Neutrophil (primary cell): ENCODE data around the gene SETD2.
"Not testable (repeated sequence)": the region's sequence is repeated elsewhere in the genome, so short reads cannot be mapped to it uniquely, and the experiment has no call there.

ENCODE experiments used
- H3K27ac ChIP-seq: fragments of 200-600 bp; sonication (generic); 2 replicates; pipeline ENCODE4 v1.5.1; 2016; ENCODE audit warnings: mild to moderate bottlenecking, moderate library complexity
- H3K27me3 ChIP-seq: fragments of 200-600 bp; sonication (generic); 2 replicates; pipeline ENCODE4 v1.6.0; 2016; ENCODE audit warnings: mild to moderate bottlenecking
- H3K36me3 ChIP-seq: fragments of 200-600 bp; sonication (generic); 2 replicates; pipeline ENCODE4 v1.5.1; 2017
- H3K4me1 ChIP-seq, 2 experiments: fragments of 200-600 bp in 1 of 2; sonication (generic) in 1 of 2; 1 replicate in 1 of 2; 2 replicates in 1 of 2; pipeline versions ENCODE4 v1.5.1 to v1.6.1; 2013 to 2016; ENCODE audit warnings: low read depth in 1 of 2, low read length in 1 of 2, mild to moderate bottlenecking in 1 of 2, moderate library complexity in 1 of 2; ENCODE audit not compliant: control insufficient read depth in 1 of 2, insufficient read depth in 1 of 2
- H3K4me3 ChIP-seq, 2 experiments: fragments of 200-600 bp in 1 of 2; sonication (generic) in 1 of 2; 1 replicate in 1 of 2; 2 replicates in 1 of 2; pipeline ENCODE4 v1.5.1; 2013 to 2016; ENCODE audit warnings: low read depth in 1 of 2, low read length in 1 of 2, mild to moderate bottlenecking in 1 of 2, moderate library complexity in 1 of 2
- H3K9me3 ChIP-seq: fragments of 200-600 bp; sonication (generic); 2 replicates; pipeline ENCODE4 v1.5.1; 2016
- TF ChIP-seq, protein P1 (sequence below): fragments of 200-600 bp; sonication (generic); IDR thresholded peaks from 2 replicates; pipeline ENCODE4 v1.5.1; 2016; ENCODE audit warnings: antibody characterized with exemption

SETD2 gene

DNA sequence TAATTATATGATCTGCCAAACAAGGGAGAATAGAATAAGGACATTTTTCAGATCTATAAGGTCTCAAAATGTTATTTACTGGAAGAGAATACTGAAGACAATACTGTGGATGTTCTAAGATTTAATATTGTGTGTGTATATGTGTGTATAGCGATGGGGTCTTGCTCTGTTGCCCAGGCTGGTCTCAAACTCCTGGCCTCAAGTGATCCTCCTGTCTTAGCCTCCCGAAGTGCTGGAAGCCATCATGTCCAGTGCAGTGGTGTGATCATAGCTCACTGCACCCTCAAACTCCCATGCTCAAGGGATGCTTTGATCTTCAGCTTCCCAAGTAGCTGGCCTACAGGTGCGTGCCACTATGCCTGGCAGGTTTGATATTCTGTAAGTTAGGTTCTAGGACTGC lies 93.1 kb downstream of the SETD2 start:
- Histone ChIP-seq H3K9me3 (no peaks in the 10 kb centered on the region), H3K27ac (no peak overlapping the region), H3K36me3 (peaks cover 38% of the 10 kb centered on the region), H3K4me1 (no peaks in the 10 kb centered on the region), H3K4me3 (no peak overlapping the region), H3K27me3 (no peaks in the 10 kb centered on the region)
- TF ChIP-seq, protein P1, sequence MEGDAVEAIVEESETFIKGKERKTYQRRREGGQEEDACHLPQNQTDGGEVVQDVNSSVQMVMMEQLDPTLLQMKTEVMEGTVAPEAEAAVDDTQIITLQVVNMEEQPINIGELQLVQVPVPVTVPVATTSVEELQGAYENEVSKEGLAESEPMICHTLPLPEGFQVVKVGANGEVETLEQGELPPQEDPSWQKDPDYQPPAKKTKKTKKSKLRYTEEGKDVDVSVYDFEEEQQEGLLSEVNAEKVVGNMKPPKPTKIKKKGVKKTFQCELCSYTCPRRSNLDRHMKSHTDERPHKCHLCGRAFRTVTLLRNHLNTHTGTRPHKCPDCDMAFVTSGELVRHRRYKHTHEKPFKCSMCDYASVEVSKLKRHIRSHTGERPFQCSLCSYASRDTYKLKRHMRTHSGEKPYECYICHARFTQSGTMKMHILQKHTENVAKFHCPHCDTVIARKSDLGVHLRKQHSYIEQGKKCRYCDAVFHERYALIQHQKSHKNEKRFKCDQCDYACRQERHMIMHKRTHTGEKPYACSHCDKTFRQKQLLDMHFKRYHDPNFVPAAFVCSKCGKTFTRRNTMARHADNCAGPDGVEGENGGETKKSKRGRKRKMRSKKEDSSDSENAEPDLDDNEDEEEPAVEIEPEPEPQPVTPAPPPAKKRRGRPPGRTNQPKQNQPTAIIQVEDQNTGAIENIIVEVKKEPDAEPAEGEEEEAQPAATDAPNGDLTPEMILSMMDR = no peak

DNA sequence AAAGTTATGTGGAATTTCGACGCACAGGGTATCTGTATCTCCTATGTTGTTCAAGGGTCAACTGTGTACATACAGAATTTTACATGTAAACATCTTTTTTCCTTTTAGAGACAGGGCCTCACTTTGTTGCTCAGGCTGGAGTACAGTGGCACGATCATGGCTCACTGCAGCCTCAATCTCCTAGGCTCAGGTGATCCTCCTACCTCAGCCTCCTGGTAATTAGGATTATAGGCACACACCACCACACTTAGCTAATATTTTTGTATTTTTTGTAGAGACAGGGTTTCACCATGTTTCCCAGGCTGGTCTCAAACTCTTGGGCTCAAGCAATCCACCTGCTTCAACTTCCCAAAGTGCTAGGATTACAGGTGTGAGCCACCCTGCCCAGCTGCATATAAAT lies 97.7 kb downstream of the SETD2 start:
- peaks cover 31% of the 10 kb centered on the region for H3K36me3 ChIP-seq
- not testable (repeated sequence) for H3K4me3 ChIP-seq

DNA sequence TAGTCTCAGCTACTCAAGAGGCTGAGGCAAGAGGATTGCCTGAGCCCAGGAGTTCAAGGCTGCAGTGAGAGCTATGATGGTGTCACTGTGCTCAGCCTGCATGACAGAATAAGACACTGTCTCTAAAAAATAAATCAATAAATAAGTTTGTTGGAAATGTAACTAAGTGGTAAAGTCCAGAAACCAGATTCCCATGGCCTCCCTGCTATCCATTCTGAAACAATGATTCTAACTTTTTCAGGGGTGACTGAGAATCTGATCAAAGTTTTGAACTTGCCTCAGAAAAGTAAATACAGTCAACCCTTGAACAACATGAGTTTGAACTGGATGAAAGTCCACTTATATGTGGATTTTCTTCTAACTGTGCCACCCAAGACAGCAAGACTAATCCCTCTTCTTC lies 98.2 kb downstream of the SETD2 start:
- Histone ChIP-seq H3K9me3 (no peaks in the 10 kb centered on the region), H3K4me3 (no peak overlapping the region), H3K4me1 (peaks cover 0 to 6% of the 10 kb centered on the region in 2 experiments), H3K36me3 (peaks cover 25% of the 10 kb centered on the region), H3K27ac (no peak overlapping the region), H3K27me3 (no peaks in the 10 kb centered on the region)
- TF ChIP-seq, protein P1 = no peak

More for the DNA sequence above, 97.7 kb downstream of the SETD2 start:
- not testable (repeated sequence) for H3K27me3 ChIP-seq, H3K4me1 ChIP-seq, H3K27ac ChIP-seq, H3K9me3 ChIP-seq

DNA sequence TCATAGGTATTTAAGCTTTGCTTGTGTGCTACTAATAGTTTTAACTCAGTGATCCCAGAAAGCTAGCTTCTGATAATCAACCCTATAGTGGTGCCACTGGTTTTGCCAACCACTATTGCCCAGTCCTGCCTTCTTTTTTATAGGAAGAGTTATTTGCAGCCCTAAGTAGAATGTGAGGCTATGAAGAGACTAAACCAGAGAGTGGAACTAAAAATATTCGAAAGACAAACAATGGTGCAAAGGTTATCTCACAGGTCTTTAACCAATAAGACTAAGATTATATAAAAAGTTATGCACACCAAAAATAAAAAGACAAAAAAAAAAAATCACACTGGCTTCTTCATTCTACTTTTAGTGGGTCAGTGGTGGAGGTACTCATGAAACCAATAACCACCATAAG lies 98.9 kb downstream of the SETD2 start:
- peaks cover 19% of the 10 kb centered on the region for H3K36me3 ChIP-seq
- H3K27me3 ChIP-seq = no peaks in the 10 kb centered on the region
- H3K4me1 ChIP-seq = peaks cover 0 to 6% of the 10 kb centered on the region in 2 experiments
- H3K9me3 ChIP-seq = no peaks in the 10 kb centered on the region
- no peak overlapping the region for H3K4me3 ChIP-seq
- H3K27ac ChIP-seq = no peak overlapping the region
- TF ChIP-seq, protein P1 = no peak

DNA sequence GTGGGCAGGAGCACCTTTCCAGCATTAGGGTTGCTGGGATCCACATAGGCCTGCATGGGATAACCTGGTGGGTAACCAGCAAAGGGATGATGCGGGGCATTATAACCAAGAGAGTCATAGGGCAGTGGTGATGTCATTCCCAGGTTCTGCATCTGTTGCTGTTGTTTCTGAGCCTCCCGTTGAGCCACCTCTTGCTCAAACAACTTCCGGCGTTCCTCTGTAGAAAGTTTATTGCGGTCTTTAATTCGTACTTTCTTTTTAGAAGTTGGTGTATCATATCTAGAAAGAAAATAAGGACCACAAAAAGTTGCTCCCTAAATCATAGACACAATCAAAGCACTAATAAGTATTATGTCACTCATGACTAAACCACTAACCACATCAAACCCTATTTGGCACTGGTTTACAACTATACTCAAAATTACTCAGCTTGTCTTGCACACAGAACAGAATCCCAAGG lies 106.7 kb downstream of the SETD2 start:
- Histone ChIP-seq H3K4me1 (peaks cover 26 to 33% of the 10 kb centered on the region in 2 experiments), H3K27me3 (no peaks in the 10 kb centered on the region), H3K27ac (peak overlapping the region; percentile 87), H3K4me3 (peak overlapping the region; percentile 33 to 38), H3K36me3 (peaks cover 23% of the 10 kb centered on the region), H3K9me3 (no peaks in the 10 kb centered on the region)
- TF ChIP-seq, protein P1 = no peak

DNA sequence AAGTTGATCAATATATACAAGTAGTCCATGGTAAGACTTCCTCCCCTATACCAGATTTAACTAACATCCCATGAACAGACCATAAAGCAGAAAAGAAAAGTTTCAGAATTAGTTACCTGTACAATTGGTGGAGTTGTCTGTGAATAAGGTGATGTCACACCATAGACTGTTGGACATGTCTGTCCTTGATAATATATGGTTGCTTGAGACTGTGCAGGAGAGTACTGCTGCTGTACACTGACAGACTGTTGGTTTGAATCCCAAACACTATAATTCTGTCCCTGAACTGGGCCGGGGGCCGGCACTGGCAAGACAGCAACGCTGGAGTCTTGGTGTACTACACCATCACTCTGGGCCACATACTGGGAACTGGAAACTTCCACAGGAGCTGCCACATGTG lies 107.2 kb downstream of the SETD2 start:
- H3K9me3 ChIP-seq = no peaks in the 10 kb centered on the region
- peak overlapping the region in 1 of 2 experiments; percentile 38 for H3K4me3 ChIP-seq
- no peaks in the 10 kb centered on the region for H3K27me3 ChIP-seq
- TF ChIP-seq, protein P1 = no peak
- H3K36me3 ChIP-seq = peaks cover 23% of the 10 kb centered on the region
- peaks cover 29 to 33% of the 10 kb centered on the region in 2 experiments for H3K4me1 ChIP-seq
- peak overlapping the region; percentile 87 for H3K27ac ChIP-seq
